Testis (tissue), 2 donors: ENCODE results near the gene RAP2A.

Experiments
- CTCF ChIP-seq, 3 experiments: fragments of 450-650 bp in 2 of 3; fragments of 200-600 bp in 1 of 3; sonication (generic) in 1 of 3; IDR thresholded peaks; one replicate each; pipeline ENCODE4 v1.5.1; 2016 to 2019; ENCODE audit warnings: antibody characterized with exemption in 3 of 3, mild to moderate bottlenecking in 2 of 3, moderate library complexity in 1 of 3
- POLR2A ChIP-seq: fragments of 450-650 bp; IDR thresholded peaks from one replicate; pipeline ENCODE4 v1.6.1; 2017; ENCODE audit warnings: antibody characterized with exemption, mild to moderate bottlenecking, moderate library complexity

GRCh38 chr13:97437729-97438128, 3.8 kb downstream of the RAP2A start:
- TF ChIP-seq POLR2A (no peak), CTCF (IDR thresholded peaks at IDR 0.05) (no peak)
